ENCODE results near the gene GYS1.
"Not testable (repeated sequence)": the region's sequence is repeated elsewhere in the genome, so short reads cannot be mapped to it uniquely, and the experiment has no call there.

GYS1 gene

GRCh38 chr19:48993175-48994034 lies at the start of gene GYS1, which contains the start of gene RUVBL2:
Gene GYS1 (minus strand): TSS chr19:48993309. CDS start chr19:48993112, 197 bp downstream.
Gene RUVBL2 (plus strand): TSS chr19:48993887. CDS start chr19:48993912, 25 bp downstream.
- peak; percentile 97 to 98 for DNase-seq (ENCODE audit: low read depth in 2 of 2, low spot score in 1 of 2)

GRCh38 chr19:49042666-49043065 lies 49.6 kb upstream of the GYS1 start:
- not testable (repeated sequence) for DNase-seq (ENCODE audit: low read depth in 2 of 2, low spot score in 1 of 2)

GRCh38 chr19:49042177-49042576 lies 49.1 kb upstream of the GYS1 start:
- DNase-seq (ENCODE audit: low read depth in 2 of 2, low spot score in 1 of 2), result no peak

GRCh38 chr19:49039736-49040135 lies 46.6 kb upstream of the GYS1 start:
- DNase-seq (ENCODE audit: low read depth in 2 of 2, low spot score in 1 of 2), result not testable (repeated sequence)

- not testable (repeated sequence) for DNase-seq (ENCODE audit: low read depth in 2 of 2, low spot score in 1 of 2)
Observed at GRCh38 chr19:49038557-49039276, 45.6 kb upstream of the GYS1 start.

- not testable (repeated sequence) for DNase-seq (ENCODE audit: low read depth in 2 of 2, low spot score in 1 of 2)
Observed at GRCh38 chr19:49038111-49038510, 45.0 kb upstream of the GYS1 start.

- not testable (repeated sequence) for DNase-seq (ENCODE audit: low read depth in 2 of 2, low spot score in 1 of 2)
Observed at GRCh38 chr19:49036815-49037214, 43.7 kb upstream of the GYS1 start, which contains the start of gene CGB1. Gene CGB1 (minus strand): TSS chr19:49036895. CDS start chr19:49036711, 184 bp downstream.

GRCh38 chr19:49031642-49032301 lies 38.7 kb upstream of the GYS1 start, which contains the start of gene CGB2:
Gene CGB2 (plus strand): TSS chr19:49031890. CDS start chr19:49032096, 206 bp downstream.
- DNase-seq (ENCODE audit: low read depth in 2 of 2, low spot score in 1 of 2), result not testable (repeated sequence)

- not testable (repeated sequence) for DNase-seq (ENCODE audit: low read depth in 2 of 2, low spot score in 1 of 2)
Observed at GRCh38 chr19:49030323-49030722, 37.2 kb upstream of the GYS1 start.

GRCh38 chr19:49029749-49030148 lies 36.6 kb upstream of the GYS1 start:
- not testable (repeated sequence) for DNase-seq (ENCODE audit: low read depth in 2 of 2, low spot score in 1 of 2)

- not testable (repeated sequence) for DNase-seq (ENCODE audit: low read depth in 2 of 2, low spot score in 1 of 2)
Observed at GRCh38 chr19:49028686-49029085, 35.6 kb upstream of the GYS1 start.

- DNase-seq (ENCODE audit: low read depth in 2 of 2, low spot score in 1 of 2), result not testable (repeated sequence)
Observed at GRCh38 chr19:49025599-49025998, 32.5 kb upstream of the GYS1 start.

- not testable (repeated sequence) for DNase-seq (ENCODE audit: low read depth in 2 of 2, low spot score in 1 of 2)
Observed at GRCh38 chr19:49025088-49025487, 32.0 kb upstream of the GYS1 start.

- not testable (repeated sequence) for DNase-seq (ENCODE audit: low read depth in 2 of 2, low spot score in 1 of 2)
Observed at GRCh38 chr19:49024233-49024632, 31.1 kb upstream of the GYS1 start, which contains the start of gene CGB3. Gene CGB3 (minus strand): TSS chr19:49024333. CDS start chr19:49023971, 362 bp downstream.

GRCh38 chr19:49022116-49022515 lies 29.0 kb upstream of the GYS1 start:
- no peak for DNase-seq (ENCODE audit: low read depth in 2 of 2, low spot score in 1 of 2)

GRCh38 chr19:49020931-49021895 lies 28.1 kb upstream of the GYS1 start:
- DNase-seq (ENCODE audit: low read depth in 2 of 2, low spot score in 1 of 2), result no peak

- no peak for DNase-seq (ENCODE audit: low read depth in 2 of 2, low spot score in 1 of 2)
Observed at GRCh38 chr19:49020342-49020741, 27.2 kb upstream of the GYS1 start.

GRCh38 chr19:49019242-49019932 lies 26.3 kb upstream of the GYS1 start:
- peak; percentile 35 to 37 for DNase-seq (ENCODE audit: low read depth in 2 of 2, low spot score in 1 of 2)
